ENCODE measurements around the gene ARMC6.

ARMC6 gene

DNA sequence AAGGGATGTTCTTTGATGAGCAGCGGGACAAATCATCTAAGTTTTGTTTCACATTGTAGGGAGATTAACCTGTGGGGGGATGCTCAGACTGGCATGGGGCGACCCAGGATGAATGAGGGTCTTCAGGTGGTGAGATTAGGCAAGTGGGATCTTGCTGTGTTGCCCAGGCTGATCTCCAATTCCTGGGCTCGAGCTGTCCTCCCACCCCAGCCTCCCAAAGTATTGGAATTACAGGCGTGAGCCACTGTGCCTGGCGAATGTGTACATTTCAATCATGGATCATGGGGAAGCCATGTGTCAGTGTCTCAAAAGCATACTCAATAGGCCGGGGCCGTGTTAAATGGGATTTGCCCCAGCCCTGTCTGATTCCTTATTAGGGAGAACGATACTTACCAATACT lies 38.5 kb downstream of the ARMC6 start:
- no peak for DNase-seq (ENCODE audit: low read depth)
- no peak overlapping the region for H3K4me3 ChIP-seq (ENCODE audit: low read length)
- TF ChIP-seq, protein P1, sequence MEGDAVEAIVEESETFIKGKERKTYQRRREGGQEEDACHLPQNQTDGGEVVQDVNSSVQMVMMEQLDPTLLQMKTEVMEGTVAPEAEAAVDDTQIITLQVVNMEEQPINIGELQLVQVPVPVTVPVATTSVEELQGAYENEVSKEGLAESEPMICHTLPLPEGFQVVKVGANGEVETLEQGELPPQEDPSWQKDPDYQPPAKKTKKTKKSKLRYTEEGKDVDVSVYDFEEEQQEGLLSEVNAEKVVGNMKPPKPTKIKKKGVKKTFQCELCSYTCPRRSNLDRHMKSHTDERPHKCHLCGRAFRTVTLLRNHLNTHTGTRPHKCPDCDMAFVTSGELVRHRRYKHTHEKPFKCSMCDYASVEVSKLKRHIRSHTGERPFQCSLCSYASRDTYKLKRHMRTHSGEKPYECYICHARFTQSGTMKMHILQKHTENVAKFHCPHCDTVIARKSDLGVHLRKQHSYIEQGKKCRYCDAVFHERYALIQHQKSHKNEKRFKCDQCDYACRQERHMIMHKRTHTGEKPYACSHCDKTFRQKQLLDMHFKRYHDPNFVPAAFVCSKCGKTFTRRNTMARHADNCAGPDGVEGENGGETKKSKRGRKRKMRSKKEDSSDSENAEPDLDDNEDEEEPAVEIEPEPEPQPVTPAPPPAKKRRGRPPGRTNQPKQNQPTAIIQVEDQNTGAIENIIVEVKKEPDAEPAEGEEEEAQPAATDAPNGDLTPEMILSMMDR (conservative IDR thresholded peaks at IDR 0.05; ENCODE audit: low read depth, low read length): no peak

DNA sequence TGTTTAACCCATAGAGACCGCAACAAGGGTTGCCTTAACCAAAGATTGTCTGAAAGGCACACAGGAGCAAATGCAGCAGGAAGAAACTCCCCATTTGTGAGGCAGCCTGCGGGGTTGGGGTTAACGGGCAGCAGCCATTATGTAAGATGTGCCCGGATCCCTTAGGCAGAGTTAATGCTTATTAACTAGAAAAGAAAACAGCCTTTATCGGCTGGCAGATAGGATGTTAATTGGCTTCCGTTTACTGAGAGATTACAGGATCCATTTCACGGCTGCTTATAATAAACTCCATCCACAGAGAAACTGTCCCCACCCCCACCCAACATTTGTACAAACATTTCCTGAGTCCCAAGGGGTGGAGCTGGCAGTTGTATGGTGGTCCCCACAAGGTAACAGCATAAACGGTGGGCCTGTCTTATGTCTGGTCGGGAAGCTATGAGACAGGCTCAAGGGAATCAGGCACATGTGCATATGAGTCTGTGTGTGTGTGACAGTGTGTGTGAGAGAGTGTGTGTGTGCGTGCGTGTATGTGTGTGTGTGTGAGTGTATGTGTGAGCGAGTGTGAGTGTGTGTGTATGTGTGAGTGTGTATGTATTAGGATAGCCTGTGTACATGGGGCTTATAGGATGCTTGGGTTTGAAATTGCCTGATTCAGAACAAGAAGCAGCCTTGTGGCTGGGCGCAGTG lies 40.9 kb downstream of the ARMC6 start:
- TF ChIP-seq, protein P1 (conservative IDR thresholded peaks at IDR 0.05; ENCODE audit: low read depth, low read length): no peak

DNA sequence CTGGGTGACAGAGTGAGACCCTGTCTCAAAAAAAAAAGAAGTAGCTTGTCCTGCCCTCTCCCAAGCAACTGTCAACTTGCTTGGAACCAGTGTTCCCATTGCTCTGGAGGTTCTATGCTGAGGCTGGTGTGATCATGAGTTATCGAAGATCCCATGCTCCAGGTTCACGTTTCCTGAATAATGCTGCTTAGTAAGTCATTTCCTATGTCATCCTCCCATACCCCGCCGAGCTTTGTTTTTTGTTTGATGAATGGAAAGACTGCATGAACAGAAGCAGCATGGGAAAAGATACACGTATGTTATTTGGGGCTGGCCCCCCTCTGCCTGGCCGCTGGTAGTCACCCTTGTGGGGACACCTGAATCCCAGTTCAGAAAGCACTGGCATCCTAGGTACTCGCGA lies 41.7 kb downstream of the ARMC6 start:
- TF ChIP-seq, protein P1 (conservative IDR thresholded peaks at IDR 0.05; ENCODE audit: low read depth, low read length): no peak

More for the DNA sequence above, 40.9 kb downstream of the ARMC6 start:
- no peak for DNase-seq (ENCODE audit: low read depth)
- no peak overlapping the region for H3K4me3 ChIP-seq (ENCODE audit: low read length)

DNA sequence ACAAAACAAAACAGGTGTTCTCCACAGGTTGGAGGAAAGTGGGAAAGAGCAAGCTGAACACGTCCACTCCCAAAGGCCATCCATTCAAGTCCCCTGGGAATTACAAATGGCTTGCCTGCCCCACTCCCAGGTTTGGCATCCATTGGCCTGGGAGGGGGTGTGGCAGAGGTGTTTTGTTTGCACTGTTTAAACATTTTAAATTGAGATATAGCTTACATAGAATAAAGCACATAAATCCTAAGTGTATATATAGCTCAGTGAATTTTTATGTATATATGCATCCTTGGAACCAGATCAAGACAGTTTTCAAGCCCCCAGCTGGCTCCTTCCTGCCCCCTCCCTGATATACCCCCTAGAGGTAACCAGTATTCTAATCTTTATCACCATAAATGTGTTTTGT lies 43.1 kb downstream of the ARMC6 start:
- DNase-seq (ENCODE audit: low read depth): no peak
- H3K4me3 ChIP-seq (ENCODE audit: low read length): no peak overlapping the region
- TF ChIP-seq, protein P1 (conservative IDR thresholded peaks at IDR 0.05; ENCODE audit: low read depth, low read length): no peak

More for the DNA sequence above, 41.7 kb downstream of the ARMC6 start:
- no peak for DNase-seq (ENCODE audit: low read depth)
- H3K4me3 ChIP-seq (ENCODE audit: low read length): no peak overlapping the region

DNA sequence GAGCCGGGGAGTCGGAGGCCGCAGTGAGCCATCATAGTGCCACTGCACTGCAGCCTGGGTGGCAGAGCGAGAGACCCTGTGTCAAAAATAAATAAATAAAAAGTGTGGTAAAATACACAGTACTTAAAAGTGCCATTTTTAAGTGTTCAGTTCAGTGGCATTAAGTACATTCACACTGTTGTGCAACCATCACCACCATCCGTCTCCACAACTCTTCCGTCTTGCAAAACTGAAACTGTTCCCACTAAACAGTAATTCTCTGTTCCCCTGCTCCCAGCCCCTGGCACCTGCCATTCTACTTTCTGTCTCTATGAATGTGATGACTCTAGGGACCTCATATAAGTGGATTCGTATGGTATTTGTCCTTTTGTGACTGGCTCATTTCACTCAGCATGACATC lies 43.7 kb downstream of the ARMC6 start:
- TF ChIP-seq, protein P1 (conservative IDR thresholded peaks at IDR 0.05; ENCODE audit: low read depth, low read length): no peak
- DNase-seq (ENCODE audit: low read depth): no peak
- H3K4me3 ChIP-seq (ENCODE audit: low read length): no peak overlapping the region

DNA sequence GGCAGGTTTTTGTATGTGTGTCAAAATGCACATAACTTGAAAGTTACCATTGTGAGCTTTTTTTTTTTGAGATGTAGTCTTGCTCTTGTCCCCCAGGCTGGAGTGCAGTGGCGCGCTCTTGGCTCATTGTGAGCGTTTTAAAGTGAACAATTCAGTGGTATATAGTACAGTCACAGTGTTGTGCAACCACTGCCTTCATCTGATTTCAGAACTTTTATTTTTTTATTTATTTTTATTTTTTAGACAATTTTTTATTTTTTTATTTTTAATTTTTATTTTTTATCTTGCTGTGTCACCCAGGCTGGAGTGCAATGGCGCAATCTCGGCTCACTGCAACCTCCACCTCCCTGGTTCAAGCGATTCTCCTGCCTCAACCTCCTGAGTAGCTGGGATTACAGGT lies 45.4 kb downstream of the ARMC6 start:
- H3K4me3 ChIP-seq (ENCODE audit: low read length): no peak overlapping the region
- TF ChIP-seq, protein P1 (conservative IDR thresholded peaks at IDR 0.05; ENCODE audit: low read depth, low read length): no peak
- DNase-seq (ENCODE audit: low read depth): no peak

DNA sequence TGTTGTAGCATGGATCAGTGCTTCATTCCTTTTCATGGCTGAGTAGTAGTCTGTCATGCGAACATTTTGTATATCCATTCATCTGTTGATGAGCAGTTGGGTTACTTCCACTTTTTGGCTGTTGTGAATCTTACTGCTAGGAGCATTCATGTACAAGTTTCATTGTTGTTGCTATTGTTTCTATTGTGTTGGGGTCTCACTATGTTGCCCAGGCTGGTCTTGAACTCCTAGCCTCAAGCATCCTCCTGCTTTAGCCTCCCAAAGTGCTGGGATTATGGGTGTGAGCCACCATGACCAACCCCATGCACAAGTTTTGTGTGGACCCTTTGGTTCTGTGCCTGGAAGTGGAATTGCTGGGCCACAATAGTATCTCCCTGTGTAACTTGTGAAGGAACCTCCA lies 46.2 kb downstream of the ARMC6 start:
- TF ChIP-seq, protein P1 (conservative IDR thresholded peaks at IDR 0.05; ENCODE audit: low read depth, low read length): no peak
- no peak for DNase-seq (ENCODE audit: low read depth)
- no peak overlapping the region for H3K4me3 ChIP-seq (ENCODE audit: low read length)

All from retinal pigment epithelial cell (primary cell).